Measurements from ENCODE around the gene OR14C36. TPM values are rescaled to one million over a fixed set of nuclear protein-coding genes. Genes with fewer than 3 reads are reported as not detected.

Gene OR14C36
- total RNA-seq, 1 donor from 2014 or later: not detected

- Mint-ChIP-seq H3K9me3 (ENCODE audit: low read depth) (peaks cover 62% of the 10 kb centered on the region), H3K36me3 (ENCODE audit: low read depth) (no peaks in the 10 kb centered on the region), H3K4me1 (ENCODE audit: low read depth) (no peaks in the 10 kb centered on the region), H3K4me3 (ENCODE audit: unreplicated experiment) (no peak within 1 kb of the TSS), H3K27me3 (ENCODE audit: low read depth) (no peaks in the 10 kb centered on the region), H3K27ac (ENCODE audit: unreplicated experiment) (no peak within 1 kb of the TSS)
- no peak for TF ChIP-seq CTCF (IDR thresholded peaks at IDR 0.05)
- no peak for DNase-seq (ENCODE audit: low spot score)
Measured at GRCh38 chr1:248324468-248324867, 24.1 kb upstream of the OR14C36 start, which contains the start of gene OR2M7. Gene OR2M7 (minus strand): TSS chr1:248324568. CDS start chr1:248324568, 0 bp downstream.

GRCh38 chr1:248343451-248343850 is 5.1 kb upstream of the OR14C36 start:
- no peaks in the 10 kb centered on the region for H3K4me1 Mint-ChIP-seq (ENCODE audit: low read depth)
- no peak overlapping the region for H3K4me3 Mint-ChIP-seq (ENCODE audit: unreplicated experiment)
- H3K27ac Mint-ChIP-seq (ENCODE audit: unreplicated experiment): no peak overlapping the region
- DNase-seq (ENCODE audit: low spot score): no peak
- H3K36me3 Mint-ChIP-seq (ENCODE audit: low read depth): no peaks in the 10 kb centered on the region
- no peak for TF ChIP-seq CTCF (IDR thresholded peaks at IDR 0.05)
- no peaks in the 10 kb centered on the region for H3K27me3 Mint-ChIP-seq (ENCODE audit: low read depth)
- peaks cover 48% of the 10 kb centered on the region for H3K9me3 Mint-ChIP-seq (ENCODE audit: low read depth)

- Mint-ChIP-seq H3K27ac (ENCODE audit: unreplicated experiment) (no peak overlapping the region), H3K36me3 (ENCODE audit: low read depth) (no peaks in the 10 kb centered on the region), H3K27me3 (ENCODE audit: low read depth) (no peaks in the 10 kb centered on the region), H3K4me3 (ENCODE audit: unreplicated experiment) (no peak overlapping the region), H3K9me3 (ENCODE audit: low read depth) (peaks cover 35% of the 10 kb centered on the region), H3K4me1 (ENCODE audit: low read depth) (no peaks in the 10 kb centered on the region)
- no peak for TF ChIP-seq CTCF (IDR thresholded peaks at IDR 0.05)
- DNase-seq (ENCODE audit: low spot score): no peak
Measured at GRCh38 chr1:248359415-248359814, 10.8 kb downstream of the OR14C36 start.

GRCh38 chr1:248361121-248361715 is 12.6 kb downstream of the OR14C36 start, which contains the start of gene OR2T4:
Gene OR2T4 (plus strand): TSS chr1:248361665. CDS start chr1:248361665, 0 bp downstream.
- H3K27ac Mint-ChIP-seq (ENCODE audit: unreplicated experiment): no peak within 1 kb of the TSS
- peaks cover 50% of the 10 kb centered on the region for H3K9me3 Mint-ChIP-seq (ENCODE audit: low read depth)
- H3K27me3 Mint-ChIP-seq (ENCODE audit: low read depth): no peaks in the 10 kb centered on the region
- H3K4me1 Mint-ChIP-seq (ENCODE audit: low read depth): no peaks in the 10 kb centered on the region
- no peak for DNase-seq (ENCODE audit: low spot score)
- no peak within 1 kb of the TSS for H3K4me3 Mint-ChIP-seq (ENCODE audit: unreplicated experiment)
- TF ChIP-seq CTCF (IDR thresholded peaks at IDR 0.05): no peak
- no peaks in the 10 kb centered on the region for H3K36me3 Mint-ChIP-seq (ENCODE audit: low read depth)

- H3K27me3 Mint-ChIP-seq (ENCODE audit: low read depth): no peaks in the 10 kb centered on the region
- no peak overlapping the region for H3K27ac Mint-ChIP-seq (ENCODE audit: unreplicated experiment)
- no peaks in the 10 kb centered on the region for H3K36me3 Mint-ChIP-seq (ENCODE audit: low read depth)
- no peaks in the 10 kb centered on the region for H3K4me1 Mint-ChIP-seq (ENCODE audit: low read depth)
- DNase-seq (ENCODE audit: low spot score): no peak
- no peak overlapping the region for H3K4me3 Mint-ChIP-seq (ENCODE audit: unreplicated experiment)
- peaks cover 71% of the 10 kb centered on the region for H3K9me3 Mint-ChIP-seq (ENCODE audit: low read depth)
- TF ChIP-seq CTCF (IDR thresholded peaks at IDR 0.05): no peak
Measured at GRCh38 chr1:248366609-248367008, 18.0 kb downstream of the OR14C36 start.

All from chondrocyte (in vitro differentiated cells).